Stimulated activated CD8-positive, alpha-beta memory T cell treated with anti-CD3 and anti-CD28 coated beads, Interleukin-4, amount 100 ng/mL, for 24 hours (primary cell): Measurements from ENCODE around the gene HOXD9.

Source experiments
- DNase-seq: peaks from one replicate; pipeline ENCODE4 v3.0.0-alpha.2; 2020; ENCODE audit warnings: low read depth

Gene HOXD9

GRCh38 chr2:176122683-176123410, at the start of gene HOXD9:
HOXD9 (plus strand) TSS chr2:176122719; CDS start chr2:176122769, 50 bp downstream.
- no peak for DNase-seq

- no peak for DNase-seq
Observed at GRCh38 chr2:176072951-176073904, 49.3 kb upstream of the HOXD9 start.

GRCh38 chr2:176074919-176075425, 47.5 kb upstream of the HOXD9 start:
- DNase-seq: no peak

GRCh38 chr2:176075481-176075880, 47.0 kb upstream of the HOXD9 start:
- no peak for DNase-seq

- DNase-seq: no peak
Observed at GRCh38 chr2:176076063-176076462, 46.5 kb upstream of the HOXD9 start.

GRCh38 chr2:176076796-176077195, 45.7 kb upstream of the HOXD9 start:
- DNase-seq: no peak

- no peak for DNase-seq
Observed at GRCh38 chr2:176078541-176079284, 43.8 kb upstream of the HOXD9 start.

- no peak for DNase-seq
Observed at GRCh38 chr2:176079285-176079830, 43.2 kb upstream of the HOXD9 start.

GRCh38 chr2:176079831-176080539, 42.5 kb upstream of the HOXD9 start:
- no peak for DNase-seq

GRCh38 chr2:176080540-176081375, 41.8 kb upstream of the HOXD9 start:
- DNase-seq: no peak

- no peak for DNase-seq
Observed at GRCh38 chr2:176081376-176081836, 41.1 kb upstream of the HOXD9 start.

GRCh38 chr2:176081837-176082524, 40.5 kb upstream of the HOXD9 start:
- DNase-seq: no peak

- no peak for DNase-seq
Observed at GRCh38 chr2:176082525-176082823, 40.0 kb upstream of the HOXD9 start.

GRCh38 chr2:176082824-176083751, 39.4 kb upstream of the HOXD9 start:
- no peak for DNase-seq

- no peak for DNase-seq
Observed at GRCh38 chr2:176083796-176084261, 38.7 kb upstream of the HOXD9 start, which contains the start of gene EVX2. EVX2 (minus strand) TSS chr2:176083962; CDS start chr2:176083776, 186 bp downstream.

GRCh38 chr2:176084611-176085119, 37.9 kb upstream of the HOXD9 start:
- no peak for DNase-seq

- DNase-seq: no peak
Observed at GRCh38 chr2:176085120-176085788, 37.3 kb upstream of the HOXD9 start.
